ENCODE measurements around the gene ZSWIM3. TPM values are rescaled to one million over a fixed set of nuclear protein-coding genes. Genes with fewer than 3 reads are reported as not detected.

The ZSWIM3 gene
- total and polyA plus RNA-seq, 2 of the 13 experiments (the other 11 are each of a cell fraction or from before 2014, with no cell fraction given) = 5.2 to 5.8 TPM

DNA sequence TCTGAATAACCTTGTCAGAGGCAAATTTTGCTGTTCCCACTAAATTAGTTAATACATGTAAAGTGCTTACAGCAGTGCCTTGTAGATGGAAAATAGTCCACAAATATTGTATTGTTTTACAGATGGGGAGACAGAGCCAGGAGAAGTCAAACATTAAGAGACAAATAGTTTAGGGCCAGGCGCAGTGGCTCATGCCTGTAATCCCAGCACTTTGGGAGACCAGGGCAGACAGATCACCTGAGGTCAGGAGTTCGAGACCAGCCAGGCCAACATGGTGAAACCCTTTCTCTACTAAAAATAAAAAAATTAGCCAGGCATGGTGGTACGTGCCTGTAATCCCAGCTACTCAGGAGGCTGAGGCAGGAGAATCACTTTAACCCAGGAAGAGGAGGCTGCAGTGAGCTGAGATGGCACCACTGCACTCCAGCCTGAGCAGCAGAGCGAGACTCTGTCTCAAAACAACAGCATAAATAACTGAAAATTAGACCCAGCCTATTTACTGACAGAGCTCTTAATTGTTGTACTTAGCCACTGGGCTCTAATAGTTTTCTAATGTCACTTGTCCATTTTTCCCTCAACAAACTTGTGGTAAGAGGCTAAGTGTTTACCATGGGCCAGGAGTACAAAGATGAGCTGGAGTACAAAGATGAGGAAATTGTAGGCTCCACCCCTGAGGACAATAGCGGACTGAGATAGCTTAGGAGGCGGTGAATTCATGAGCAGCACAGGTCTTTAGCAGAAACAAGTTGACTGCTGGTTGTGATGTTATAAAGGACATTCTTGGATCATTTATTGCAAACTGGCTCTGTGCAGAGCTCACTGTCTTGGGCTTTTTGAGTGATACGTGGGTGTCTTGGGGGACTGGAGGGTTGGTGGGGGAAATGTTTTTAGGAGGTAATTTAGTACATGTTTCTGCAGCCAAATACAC is 6.4 kb downstream of the ZSWIM3 start (continued):
- TF ChIP-seq THAP9 (CRISPR knock-in tag; IDR thresholded peaks at IDR 0.05; ENCODE audit: borderline replicate concordance) = peak; percentile 62; the same call in 1 of the 2 replicates
- no peak for TF ChIP-seq ZNF224 (CRISPR knock-in tag; IDR thresholded peaks at IDR 0.05)
- no peak for TF ChIP-seq KDM2A (CRISPR knock-in tag; IDR thresholded peaks at IDR 0.05; ENCODE audit: borderline replicate concordance, low read depth)
- TF ChIP-seq, protein P1, sequence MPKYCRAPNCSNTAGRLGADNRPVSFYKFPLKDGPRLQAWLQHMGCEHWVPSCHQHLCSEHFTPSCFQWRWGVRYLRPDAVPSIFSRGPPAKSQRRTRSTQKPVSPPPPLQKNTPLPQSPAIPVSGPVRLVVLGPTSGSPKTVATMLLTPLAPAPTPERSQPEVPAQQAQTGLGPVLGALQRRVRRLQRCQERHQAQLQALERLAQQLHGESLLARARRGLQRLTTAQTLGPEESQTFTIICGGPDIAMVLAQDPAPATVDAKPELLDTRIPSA (CRISPR knock-in tag; IDR thresholded peaks at IDR 0.05; ENCODE audit: borderline replicate concordance) = no peak
- TF ChIP-seq ATF6 (CRISPR knock-in tag; conservative IDR thresholded peaks at IDR 0.05) = no peak; the same call in 1 of the 2 replicates
- TF ChIP-seq ZNF569 (CRISPR knock-in tag; IDR thresholded peaks at IDR 0.05; ENCODE audit: borderline replicate concordance) = no peak
- no peak for TF ChIP-seq ZNF383 (CRISPR knock-in tag; IDR thresholded peaks at IDR 0.05; ENCODE audit: borderline replicate concordance)
- no peak for TF ChIP-seq CENPBD1 (CRISPR knock-in tag; IDR thresholded peaks at IDR 0.05; ENCODE audit: borderline replicate concordance, low read depth)
- no peak for TF ChIP-seq ZBTB42 (CRISPR knock-in tag; IDR thresholded peaks at IDR 0.05)
- no peak for TF ChIP-seq TOE1 (CRISPR knock-in tag; IDR thresholded peaks at IDR 0.05)
- TF ChIP-seq YEATS2 (CRISPR knock-in tag; IDR thresholded peaks at IDR 0.05; ENCODE audit: borderline replicate concordance) = no peak; the same call in 1 of the 2 replicates
- TF ChIP-seq ZNF576 (CRISPR knock-in tag; IDR thresholded peaks at IDR 0.05) = no peak
- no peak for TF ChIP-seq GFI1 (CRISPR knock-in tag; IDR thresholded peaks at IDR 0.05; ENCODE audit: borderline replicate concordance)
- peak; percentile 51; the same call in 1 of the 2 replicates for TF ChIP-seq GATAD1 (CRISPR knock-in tag; IDR thresholded peaks at IDR 0.05)
- TF ChIP-seq CEBPZ (IDR thresholded peaks at IDR 0.05; ENCODE audit: low read length) = no peak
- TF ChIP-seq HIVEP1 (CRISPR knock-in tag; IDR thresholded peaks at IDR 0.05) = no peak
- peak; percentile 51; the same call in 1 of the 2 replicates for TF ChIP-seq ZNF501 (CRISPR knock-in tag; IDR thresholded peaks at IDR 0.05)
- no peak for TF ChIP-seq ISL2 (CRISPR knock-in tag; IDR thresholded peaks at IDR 0.05)

Measured in HepG2 (cell line).